ENCODE results near the gene PAN2.
A peak's percentile ranks its signal among the peaks of the same experiment; 100 is the strongest.

PAN2 gene

GRCh38 chr12:56317675-56318074 lies 16.1 kb downstream of the PAN2 start:
- H3K4me3 ChIP-seq (ENCODE audit: low read depth, low read length): no peak overlapping the region
- DNase-seq (ENCODE audit: low read depth): no peak
- TF ChIP-seq POLR2A (IDR thresholded peaks at IDR 0.05; ENCODE audit: extremely low read depth, insufficient read length) (no peak), CTCF (IDR thresholded peaks at IDR 0.05; ENCODE audit: low read depth, low read length) (no peak), MAX (IDR thresholded peaks at IDR 0.05; ENCODE audit: low read depth, low read length) (no peak), MYC (IDR thresholded peaks at IDR 0.05; ENCODE audit: low read depth, low read length) (no peak)

- peak; percentile 99 for DNase-seq (ENCODE audit: low read depth)
- TF ChIP-seq POLR2A (IDR thresholded peaks at IDR 0.05; ENCODE audit: extremely low read depth, insufficient read length) (peak; percentile 80), CTCF (IDR thresholded peaks at IDR 0.05; ENCODE audit: low read depth, low read length) (no peak), MAX (IDR thresholded peaks at IDR 0.05; ENCODE audit: low read depth, low read length) (peak; percentile 92)
- H3K4me3 ChIP-seq (ENCODE audit: low read depth, low read length): peak within 1 kb of the TSS; percentile 94
These were observed 18.0 kb downstream of the PAN2 start, which contains the start of gene CNPY2 for GRCh38 chr12:56315622-56316473. Gene CNPY2 (minus strand): TSS chr12:56315988. CDS start chr12:56315217, 771 bp downstream.

- peak overlapping the region; percentile 94 for H3K4me3 ChIP-seq (ENCODE audit: low read depth, low read length)
- TF ChIP-seq MAX (IDR thresholded peaks at IDR 0.05; ENCODE audit: low read depth, low read length): no peak
- TF ChIP-seq MYC (IDR thresholded peaks at IDR 0.05; ENCODE audit: low read depth, low read length): no peak
- TF ChIP-seq CTCF (IDR thresholded peaks at IDR 0.05; ENCODE audit: low read depth, low read length): no peak
- no peak for TF ChIP-seq POLR2A (IDR thresholded peaks at IDR 0.05; ENCODE audit: extremely low read depth, insufficient read length)
- no peak for DNase-seq (ENCODE audit: low read depth)
These were observed 18.6 kb downstream of the PAN2 start for GRCh38 chr12:56315249-56315621.

- H3K4me3 ChIP-seq (ENCODE audit: low read depth, low read length): no peak overlapping the region
- TF ChIP-seq MAX (IDR thresholded peaks at IDR 0.05; ENCODE audit: low read depth, low read length): no peak
- TF ChIP-seq MYC (IDR thresholded peaks at IDR 0.05; ENCODE audit: low read depth, low read length): no peak
- no peak for TF ChIP-seq CTCF (IDR thresholded peaks at IDR 0.05; ENCODE audit: low read depth, low read length)
- TF ChIP-seq POLR2A (IDR thresholded peaks at IDR 0.05; ENCODE audit: extremely low read depth, insufficient read length): no peak
- DNase-seq (ENCODE audit: low read depth): no peak
These were observed 22.8 kb downstream of the PAN2 start for GRCh38 chr12:56311003-56311402.

- H3K4me3 ChIP-seq (ENCODE audit: low read depth, low read length): no peak overlapping the region
- no peak for TF ChIP-seq MYC (IDR thresholded peaks at IDR 0.05; ENCODE audit: low read depth, low read length)
- no peak for TF ChIP-seq CTCF (IDR thresholded peaks at IDR 0.05; ENCODE audit: low read depth, low read length)
- no peak for DNase-seq (ENCODE audit: low read depth)
These were observed 25.1 kb downstream of the PAN2 start for GRCh38 chr12:56308714-56309113.
